Dermis microvascular lymphatic vessel endothelial cell (primary cell): ENCODE results near the gene LIN9. TPM values are rescaled to one million over a fixed set of nuclear protein-coding genes. Genes with fewer than 3 reads are reported as not detected.

Experiments
- DNase-seq, 2 donors: peaks; one replicate each; pipeline versions ENCODE4 v3.0.0 to v3.0.0-alpha.2; 2010; ENCODE audit warnings: low read depth in 2 of 2
- total RNA-seq: library from RNA; depleted of rRNA; stranded (reverse); fragments of >200 nt; gene quantifications from 2 replicates; pipeline ENCODE4 v1.2.1, GENCODE V29; 2014

Gene LIN9
- total RNA-seq, 1 donor from 2014 or later = 5.6 TPM

DNA sequence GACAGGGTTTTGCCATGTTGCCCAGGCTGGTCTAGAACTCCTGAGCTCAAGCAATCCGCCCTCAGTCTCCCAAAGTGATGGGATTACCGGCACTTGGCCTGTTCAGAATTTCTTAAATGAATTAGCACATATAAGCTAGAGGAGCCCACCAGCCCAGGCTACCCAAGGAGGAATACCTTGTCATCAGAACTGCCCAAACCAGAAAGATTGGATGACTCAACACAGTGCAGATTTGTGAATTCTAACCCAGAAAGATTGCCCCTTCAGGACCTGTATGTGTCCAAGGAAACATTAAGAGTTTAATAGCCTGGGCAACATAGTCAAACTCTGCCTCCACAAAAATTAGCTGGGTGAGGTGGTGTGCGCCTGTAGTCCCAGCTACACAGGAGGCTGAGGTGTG, 14.0 kb upstream of the LIN9 start:
- DNase-seq = no peak

DNA sequence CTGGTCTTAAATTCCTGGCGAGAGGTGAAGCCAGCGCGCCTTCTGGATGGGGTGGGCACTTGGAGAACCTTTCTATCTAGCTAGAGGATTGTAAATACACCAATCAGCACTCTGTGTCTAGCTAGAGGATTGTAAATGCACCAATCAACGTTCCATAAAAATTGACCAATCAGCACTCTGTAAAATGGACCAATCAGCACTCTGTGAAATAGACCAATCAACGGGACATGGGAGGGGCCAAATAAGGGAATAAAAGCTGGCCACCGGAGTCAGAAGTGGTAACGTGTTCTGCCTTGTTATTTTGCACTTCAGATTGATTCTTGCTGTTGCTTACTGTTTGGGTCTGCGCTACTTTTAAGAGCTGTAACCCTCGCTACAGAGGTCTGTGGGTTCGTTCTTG, 12.0 kb upstream of the LIN9 start:
- no peak for DNase-seq

DNA sequence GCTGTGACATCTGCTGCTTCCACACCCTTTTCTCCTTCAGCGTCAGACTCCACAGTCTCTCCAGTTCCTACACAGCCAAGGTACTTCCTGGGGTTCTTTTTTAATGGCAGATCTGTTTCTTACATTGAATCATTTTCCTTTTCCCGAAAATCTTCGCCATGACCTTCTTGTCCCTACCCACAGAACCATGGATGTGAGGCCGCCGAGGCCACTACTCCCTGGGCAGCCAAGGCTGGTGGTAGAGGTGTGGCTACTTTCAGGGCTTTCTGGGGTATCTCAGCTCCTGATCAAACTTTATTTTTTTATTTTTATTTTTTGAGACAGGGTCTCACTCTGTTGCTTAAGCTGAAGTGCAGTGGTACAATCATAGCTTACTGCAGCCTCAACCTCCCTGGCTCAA, 9.5 kb upstream of the LIN9 start:
- no peak for DNase-seq

DNA sequence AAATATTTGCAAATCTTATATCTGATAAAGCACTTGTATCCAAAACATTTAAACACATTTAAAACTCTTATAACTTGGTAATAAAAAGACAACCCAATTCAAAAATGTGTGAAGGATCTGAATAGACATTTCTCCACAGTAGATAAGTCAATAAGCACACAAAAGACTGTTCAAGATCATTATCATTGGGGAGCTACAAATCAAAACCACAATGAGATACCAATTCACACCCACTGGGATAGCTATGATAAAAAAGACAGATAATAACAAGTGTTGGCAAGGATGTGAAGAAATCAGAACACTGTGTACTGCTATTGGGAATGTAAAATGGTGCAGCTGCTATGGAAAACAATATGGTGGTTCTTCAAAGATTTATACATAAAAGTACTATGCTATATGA, 5.1 kb upstream of the LIN9 start:
- DNase-seq = no peak

- no peak for DNase-seq
Observed at GRCh38 chr1:226312065-226312464, 3.1 kb upstream of the LIN9 start.

DNA sequence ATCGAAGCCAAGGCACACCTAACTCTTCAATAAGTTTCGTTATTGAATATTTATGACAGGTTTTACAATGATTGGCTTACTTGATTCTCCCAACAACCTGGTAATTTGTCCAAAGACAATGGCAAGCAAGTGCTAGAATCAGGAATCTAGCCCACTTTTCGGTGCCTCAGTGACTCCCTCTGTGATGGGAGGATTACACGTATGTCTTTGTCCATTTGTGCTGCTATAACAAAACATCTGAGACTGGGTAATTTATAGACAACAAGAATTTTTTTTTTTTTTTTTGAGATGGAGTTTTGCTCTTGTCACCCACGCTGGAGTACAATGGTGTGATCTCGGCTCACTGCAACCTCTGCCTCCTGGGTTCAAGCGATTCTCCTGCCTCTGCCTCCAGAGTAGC, 2.4 kb upstream of the LIN9 start:
- DNase-seq = no peak

DNA sequence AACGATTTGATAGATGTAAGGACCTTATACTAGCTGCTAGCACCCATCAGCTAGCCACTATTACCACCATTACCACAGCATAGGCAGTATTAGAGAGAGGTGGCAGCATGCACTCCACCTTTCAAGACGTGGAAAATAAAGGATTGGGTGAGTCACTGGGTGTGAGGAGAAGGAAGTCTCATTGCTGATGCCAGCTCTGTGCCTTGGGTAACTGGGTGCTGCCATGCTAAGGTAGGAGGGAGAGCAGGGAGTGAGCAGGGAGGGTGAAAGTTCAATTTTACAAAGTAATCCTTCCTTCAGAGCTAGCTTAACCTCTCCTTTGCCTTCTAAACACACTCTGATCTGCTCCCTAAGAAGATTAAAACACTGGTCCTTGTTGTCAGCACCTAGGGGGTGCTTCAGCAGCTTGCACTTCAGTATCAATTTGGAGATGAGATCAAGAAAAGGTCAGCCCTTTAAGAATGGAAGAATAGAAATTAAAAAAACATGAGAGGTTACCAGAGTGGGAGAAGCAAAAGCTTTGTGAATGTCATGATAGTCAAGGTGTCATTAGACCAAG, 1.8 kb upstream of the LIN9 start:
- DNase-seq = no peak

GRCh38 chr1:226310245-226310540, 1.2 kb upstream of the LIN9 start:
- no peak for DNase-seq

- DNase-seq = peak in 1 of 2 donors; percentile 14
Observed at GRCh38 chr1:226309398-226310244, 657 bp upstream of the LIN9 start.

GRCh38 chr1:226308166-226308722, 720 bp downstream of the LIN9 start:
- no peak for DNase-seq

GRCh38 chr1:226306425-226306824, 2.5 kb downstream of the LIN9 start:
- DNase-seq = no peak

- no peak for DNase-seq
Observed at GRCh38 chr1:226305184-226305583, 3.8 kb downstream of the LIN9 start.

DNA sequence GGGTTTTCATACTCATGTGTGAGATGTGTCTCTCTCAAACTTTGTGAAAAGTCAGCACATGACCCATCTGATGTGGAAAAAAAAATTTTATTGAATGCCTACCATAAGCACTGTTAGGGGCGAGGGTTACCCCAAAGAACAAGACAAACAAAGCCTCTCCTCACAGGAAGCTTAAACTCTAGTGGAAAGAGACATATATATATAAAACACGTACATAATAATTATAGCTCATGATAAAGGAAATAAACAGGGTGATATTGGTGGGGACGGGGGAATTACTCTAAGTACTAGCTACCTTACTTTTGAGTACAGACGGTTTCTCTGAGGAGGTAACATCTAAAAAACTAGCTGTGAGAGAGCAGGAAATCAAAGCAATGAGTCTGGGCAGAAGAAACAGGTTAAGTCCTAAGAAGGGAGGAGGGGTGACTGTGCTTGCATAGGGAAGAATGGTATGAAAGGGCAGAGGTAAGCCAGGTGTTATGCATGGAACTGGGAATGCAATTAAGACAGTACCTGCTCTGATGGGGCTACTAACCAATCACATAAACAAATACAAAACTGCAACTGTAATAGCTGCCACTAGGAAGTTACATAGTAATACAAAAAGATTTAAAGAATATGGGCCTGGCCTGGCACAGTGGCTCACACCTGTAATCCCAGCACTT, 4.5 kb downstream of the LIN9 start:
- DNase-seq = no peak

- DNase-seq = no peak
Observed at GRCh38 chr1:226302731-226303130, 6.2 kb downstream of the LIN9 start.

- DNase-seq = no peak
Observed at GRCh38 chr1:226296911-226297310, 12.1 kb downstream of the LIN9 start.

DNA sequence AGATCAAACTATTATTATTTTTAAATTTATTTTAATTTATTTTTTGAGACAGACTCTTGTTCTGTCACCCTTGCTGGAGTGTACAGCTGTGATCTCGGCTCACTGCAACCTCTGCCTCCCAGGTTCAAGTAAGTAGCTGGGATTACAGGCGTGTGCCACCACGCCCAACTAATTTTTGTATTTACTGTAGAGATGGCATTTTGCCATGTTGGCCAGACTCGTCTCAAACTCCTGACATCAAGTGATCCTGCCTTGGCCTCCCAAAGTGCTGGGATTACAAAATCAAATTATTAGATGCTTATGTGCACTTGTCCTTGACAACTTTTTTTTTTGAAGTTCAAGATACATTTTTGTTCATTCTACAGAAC, 15.4 kb downstream of the LIN9 start:
- DNase-seq = no peak

- DNase-seq = no peak
Observed at GRCh38 chr1:226292874-226293552, 16.0 kb downstream of the LIN9 start.

- no peak for DNase-seq
Observed at GRCh38 chr1:226287587-226287986, 21.4 kb downstream of the LIN9 start.

DNA sequence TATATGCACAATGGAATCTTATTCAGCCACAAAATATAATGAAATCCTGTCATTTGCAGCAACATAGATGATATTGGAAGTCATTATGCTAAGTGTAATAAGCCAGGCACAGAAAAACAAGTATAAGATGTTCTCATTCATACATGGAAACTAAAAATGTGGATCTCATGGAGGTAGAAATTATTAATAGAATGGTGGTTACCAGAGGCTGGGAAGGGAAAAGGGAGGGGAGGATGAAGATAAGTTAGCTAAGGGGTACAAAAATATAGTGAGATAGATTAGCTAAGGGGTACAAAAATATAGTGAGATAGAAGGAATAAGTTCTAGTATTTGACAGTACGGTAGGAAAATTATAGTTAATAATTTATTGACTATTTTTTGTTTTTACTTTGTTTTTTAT, 27.9 kb downstream of the LIN9 start:
- DNase-seq = no peak

- DNase-seq = no peak
Observed at GRCh38 chr1:226279498-226279897, 29.5 kb downstream of the LIN9 start.

GRCh38 chr1:226277897-226278296, 31.1 kb downstream of the LIN9 start:
- DNase-seq = no peak

- no peak for DNase-seq
Observed at GRCh38 chr1:226276987-226277386, 32.0 kb downstream of the LIN9 start.
